ENCODE data around the gene ARHGAP23.

GRCh38 chr17:38557836-38558727, 129.8 kb downstream of the ARHGAP23 start:
- TF ChIP-seq, protein P1, sequence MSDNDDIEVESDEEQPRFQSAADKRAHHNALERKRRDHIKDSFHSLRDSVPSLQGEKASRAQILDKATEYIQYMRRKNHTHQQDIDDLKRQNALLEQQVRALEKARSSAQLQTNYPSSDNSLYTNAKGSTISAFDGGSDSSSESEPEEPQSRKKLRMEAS (IDR thresholded peaks at IDR 0.05; ENCODE audit: insufficient read depth, insufficient read length): no peak
- TF ChIP-seq POLR2A (IDR thresholded peaks at IDR 0.05; ENCODE audit: low read depth, low read length): no peak
- peak; percentile 94 to 98 for TF ChIP-seq CTCF (IDR thresholded peaks at IDR 0.05; ENCODE audit: extremely low read depth in 1 of 2, insufficient read depth in 1 of 2, low read depth in 1 of 2, low read length in 2 of 2)
- no peak for TF ChIP-seq GATA2 (IDR thresholded peaks at IDR 0.05; ENCODE audit: insufficient read depth, insufficient read length, low read depth, low read length)
- TF ChIP-seq POLR2AphosphoS5 (IDR thresholded peaks at IDR 0.05; ENCODE audit: insufficient read depth, low read depth, low read length): no peak
- no peak for TF ChIP-seq EZH2 (IDR thresholded peaks at IDR 0.05; ENCODE audit: borderline replicate concordance, low read depth, low read length, severe bottlenecking)
